ENCODE data around the gene RASGRF2.
A peak's percentile ranks its signal among the peaks of the same experiment; 100 is the strongest.

RASGRF2 gene

GRCh38 chr5:80931411-80931810 lies 28.8 kb upstream of the RASGRF2 start:
- Histone ChIP-seq H3K36me3 (ENCODE audit: control insufficient read depth in 4 of 4, insufficient read depth in 4 of 4, low read length in 3 of 4) (no peaks in the 10 kb centered on the region), H3K27me3 (replicated peaks in 2 of 5; ENCODE audit: control insufficient read depth in 4 of 5, insufficient read depth in 5 of 5, low read length in 4 of 5) (no peaks in the 10 kb centered on the region), H3K27ac (ENCODE audit: insufficient read depth in 1 of 2, low read depth in 1 of 2, low read length in 2 of 2, poor library complexity in 1 of 2, severe bottlenecking in 2 of 2) (no peak overlapping the region), H3K4me3 (ENCODE audit: control insufficient read depth in 1 of 7, extremely low read depth in 1 of 7, insufficient read depth in 4 of 7, low read depth in 2 of 7, low read length in 6 of 7) (no peak overlapping the region), H3K9me3 (ENCODE audit: control extremely low read depth in 1 of 5, control insufficient read depth in 4 of 5, insufficient read depth in 2 of 5, low read depth in 1 of 5, low read length in 4 of 5) (no peaks in the 10 kb centered on the region), H3K4me1 (ENCODE audit: control extremely low read depth in 1 of 4, control insufficient read depth in 4 of 4, insufficient read depth in 4 of 4, low read length in 3 of 4) (peaks cover 0 to 6% (median 1%) of the 10 kb centered on the region in 4 experiments)
- ChIA-PET CTCF (no interaction called here), POLR2A (no interaction called here)
- no CpG with 5 or more reads among the region's 1 CpG for WGBS (ENCODE audit: insufficient coverage)
- no peak for DNase-seq

GRCh38 chr5:80933036-80933435 lies 27.1 kb upstream of the RASGRF2 start:
- POLR2A ChIA-PET: no interaction called here
- WGBS (ENCODE audit: insufficient coverage): 100% methylated on average over 2 of the region's 2 CpGs
- Histone ChIP-seq H3K27ac (ENCODE audit: insufficient read depth in 1 of 2, low read depth in 1 of 2, low read length in 2 of 2, poor library complexity in 1 of 2, severe bottlenecking in 2 of 2) (no peak overlapping the region), H3K27me3 (replicated peaks in 2 of 5; ENCODE audit: control insufficient read depth in 4 of 5, insufficient read depth in 5 of 5, low read length in 4 of 5) (no peaks in the 10 kb centered on the region), H3K4me1 (ENCODE audit: control extremely low read depth in 1 of 4, control insufficient read depth in 4 of 4, insufficient read depth in 4 of 4, low read length in 3 of 4) (peaks cover 0 to 6% (median 1%) of the 10 kb centered on the region in 4 experiments), H3K9me3 (ENCODE audit: control extremely low read depth in 1 of 5, control insufficient read depth in 4 of 5, insufficient read depth in 2 of 5, low read depth in 1 of 5, low read length in 4 of 5) (no peaks in the 10 kb centered on the region), H3K36me3 (ENCODE audit: control insufficient read depth in 4 of 4, insufficient read depth in 4 of 4, low read length in 3 of 4) (no peaks in the 10 kb centered on the region), H3K4me3 (ENCODE audit: control insufficient read depth in 1 of 7, extremely low read depth in 1 of 7, insufficient read depth in 4 of 7, low read depth in 2 of 7, low read length in 6 of 7) (no peak overlapping the region)
- DNase-seq: no peak
- CTCF ChIA-PET: no interaction called here

GRCh38 chr5:80934751-80935150 lies 25.4 kb upstream of the RASGRF2 start:
- Histone ChIP-seq H3K36me3 (ENCODE audit: control insufficient read depth in 4 of 4, insufficient read depth in 4 of 4, low read length in 3 of 4) (no peaks in the 10 kb centered on the region), H3K9me3 (ENCODE audit: control extremely low read depth in 1 of 5, control insufficient read depth in 4 of 5, insufficient read depth in 2 of 5, low read depth in 1 of 5, low read length in 4 of 5) (no peaks in the 10 kb centered on the region), H3K27ac (ENCODE audit: insufficient read depth in 1 of 2, low read depth in 1 of 2, low read length in 2 of 2, poor library complexity in 1 of 2, severe bottlenecking in 2 of 2) (no peak overlapping the region), H3K4me3 (ENCODE audit: control insufficient read depth in 1 of 7, extremely low read depth in 1 of 7, insufficient read depth in 4 of 7, low read depth in 2 of 7, low read length in 6 of 7) (no peak overlapping the region), H3K4me1 (ENCODE audit: control extremely low read depth in 1 of 4, control insufficient read depth in 4 of 4, insufficient read depth in 4 of 4, low read length in 3 of 4) (peaks cover 0 to 6% (median 1%) of the 10 kb centered on the region in 4 experiments), H3K27me3 (replicated peaks in 2 of 5; ENCODE audit: control insufficient read depth in 4 of 5, insufficient read depth in 5 of 5, low read length in 4 of 5) (no peaks in the 10 kb centered on the region)
- POLR2A ChIA-PET: no interaction called here
- 97% methylated on average over 4 of the region's 4 CpGs for WGBS (ENCODE audit: insufficient coverage)
- no peak for DNase-seq
- CTCF ChIA-PET: no interaction called here

- WGBS (ENCODE audit: insufficient coverage): 33% methylated on average over 3 of the region's 3 CpGs
- no peaks in the 10 kb centered on the region for H3K36me3 ChIP-seq (ENCODE audit: control insufficient read depth in 4 of 4, insufficient read depth in 4 of 4, low read length in 3 of 4)
- ChIA-PET CTCF (interaction anchor here (0.6 kb wide), 1 partner anchor 26 kb away, joined by 4 read pairs; no protein-coding TSS in a partner anchor), POLR2A (no interaction called here)
- no peaks in the 10 kb centered on the region for H3K9me3 ChIP-seq (ENCODE audit: control extremely low read depth in 1 of 5, control insufficient read depth in 4 of 5, insufficient read depth in 2 of 5, low read depth in 1 of 5, low read length in 4 of 5)
- H3K27ac ChIP-seq (ENCODE audit: insufficient read depth in 1 of 2, low read depth in 1 of 2, low read length in 2 of 2, poor library complexity in 1 of 2, severe bottlenecking in 2 of 2): no peak overlapping the region
- DNase-seq: peak in 2 of 3 donors; percentile 5 to 17
- peaks cover 0 to 6% (median 1%) of the 10 kb centered on the region in 4 experiments for H3K4me1 ChIP-seq (ENCODE audit: control extremely low read depth in 1 of 4, control insufficient read depth in 4 of 4, insufficient read depth in 4 of 4, low read length in 3 of 4)
- no peak overlapping the region for H3K4me3 ChIP-seq (ENCODE audit: control insufficient read depth in 1 of 7, extremely low read depth in 1 of 7, insufficient read depth in 4 of 7, low read depth in 2 of 7, low read length in 6 of 7)
- no peaks in the 10 kb centered on the region for H3K27me3 ChIP-seq (replicated peaks in 2 of 5; ENCODE audit: control insufficient read depth in 4 of 5, insufficient read depth in 5 of 5, low read length in 4 of 5)
These were observed 24.3 kb upstream of the RASGRF2 start for GRCh38 chr5:80935811-80936385.

- Histone ChIP-seq H3K9me3 (ENCODE audit: control extremely low read depth in 1 of 5, control insufficient read depth in 4 of 5, insufficient read depth in 2 of 5, low read depth in 1 of 5, low read length in 4 of 5) (no peaks in the 10 kb centered on the region), H3K4me3 (ENCODE audit: control insufficient read depth in 1 of 7, extremely low read depth in 1 of 7, insufficient read depth in 4 of 7, low read depth in 2 of 7, low read length in 6 of 7) (no peak overlapping the region), H3K27me3 (replicated peaks in 2 of 5; ENCODE audit: control insufficient read depth in 4 of 5, insufficient read depth in 5 of 5, low read length in 4 of 5) (no peaks in the 10 kb centered on the region), H3K36me3 (ENCODE audit: control insufficient read depth in 4 of 4, insufficient read depth in 4 of 4, low read length in 3 of 4) (no peaks in the 10 kb centered on the region), H3K4me1 (ENCODE audit: control extremely low read depth in 1 of 4, control insufficient read depth in 4 of 4, insufficient read depth in 4 of 4, low read length in 3 of 4) (peaks cover 0 to 6% (median 1%) of the 10 kb centered on the region in 4 experiments), H3K27ac (ENCODE audit: insufficient read depth in 1 of 2, low read depth in 1 of 2, low read length in 2 of 2, poor library complexity in 1 of 2, severe bottlenecking in 2 of 2) (no peak overlapping the region)
- WGBS (ENCODE audit: insufficient coverage): 97% methylated on average over 3 of the region's 3 CpGs
- ChIA-PET POLR2A (no interaction called here), CTCF (interaction anchor here (0.9 kb wide), 1 partner anchor 180 kb away, joined by 3 read pairs; no protein-coding TSS in a partner anchor)
- no peak for DNase-seq
These were observed 23.3 kb upstream of the RASGRF2 start for GRCh38 chr5:80936881-80937280.

GRCh38 chr5:80937584-80938356 lies 22.4 kb upstream of the RASGRF2 start:
- Histone ChIP-seq H3K36me3 (ENCODE audit: control insufficient read depth in 4 of 4, insufficient read depth in 4 of 4, low read length in 3 of 4) (no peaks in the 10 kb centered on the region), H3K27ac (ENCODE audit: insufficient read depth in 1 of 2, low read depth in 1 of 2, low read length in 2 of 2, poor library complexity in 1 of 2, severe bottlenecking in 2 of 2) (no peak overlapping the region), H3K9me3 (ENCODE audit: control extremely low read depth in 1 of 5, control insufficient read depth in 4 of 5, insufficient read depth in 2 of 5, low read depth in 1 of 5, low read length in 4 of 5) (no peaks in the 10 kb centered on the region), H3K4me1 (ENCODE audit: control extremely low read depth in 1 of 4, control insufficient read depth in 4 of 4, insufficient read depth in 4 of 4, low read length in 3 of 4) (peaks cover 0 to 6% (median 1%) of the 10 kb centered on the region in 4 experiments), H3K27me3 (replicated peaks in 2 of 5; ENCODE audit: control insufficient read depth in 4 of 5, insufficient read depth in 5 of 5, low read length in 4 of 5) (no peaks in the 10 kb centered on the region), H3K4me3 (ENCODE audit: control insufficient read depth in 1 of 7, extremely low read depth in 1 of 7, insufficient read depth in 4 of 7, low read depth in 2 of 7, low read length in 6 of 7) (no peak overlapping the region)
- POLR2A ChIA-PET: no interaction called here
- WGBS (ENCODE audit: insufficient coverage): 100% methylated on average over 3 of the region's 9 CpGs
- CTCF ChIA-PET: interaction anchor here (0.9 kb wide), 1 partner anchor 181 kb away, joined by 3 read pairs; no protein-coding TSS in a partner anchor
- no peak for DNase-seq

- POLR2A ChIA-PET: no interaction called here
- H3K9me3 ChIP-seq (ENCODE audit: control extremely low read depth in 1 of 5, control insufficient read depth in 4 of 5, insufficient read depth in 2 of 5, low read depth in 1 of 5, low read length in 4 of 5): no peaks in the 10 kb centered on the region
- no peak for DNase-seq
- H3K27ac ChIP-seq (ENCODE audit: insufficient read depth in 1 of 2, low read depth in 1 of 2, low read length in 2 of 2, poor library complexity in 1 of 2, severe bottlenecking in 2 of 2): no peak overlapping the region
- no peak overlapping the region for H3K4me3 ChIP-seq (ENCODE audit: control insufficient read depth in 1 of 7, extremely low read depth in 1 of 7, insufficient read depth in 4 of 7, low read depth in 2 of 7, low read length in 6 of 7)
- H3K27me3 ChIP-seq (replicated peaks in 2 of 5; ENCODE audit: control insufficient read depth in 4 of 5, insufficient read depth in 5 of 5, low read length in 4 of 5): no peaks in the 10 kb centered on the region
- WGBS (ENCODE audit: insufficient coverage): no CpG with 5 or more reads among the region's 1 CpG
- no peaks in the 10 kb centered on the region for H3K4me1 ChIP-seq (ENCODE audit: control extremely low read depth in 1 of 4, control insufficient read depth in 4 of 4, insufficient read depth in 4 of 4, low read length in 3 of 4)
- H3K36me3 ChIP-seq (ENCODE audit: control insufficient read depth in 4 of 4, insufficient read depth in 4 of 4, low read length in 3 of 4): no peaks in the 10 kb centered on the region
- CTCF ChIA-PET: no interaction called here
These were observed 18.7 kb upstream of the RASGRF2 start for GRCh38 chr5:80941496-80941895.
